HUDEP-2 (cell line): ENCODE data around the gene SIK3.
"Not testable (repeated sequence)": the region's sequence is repeated elsewhere in the genome, so short reads cannot be mapped to it uniquely, and the experiment has no call there.

Experiments used
- DNase-seq, 76 experiments: peaks; one replicate each; lab custom pipeline; 2025; ENCODE audit not compliant: unreplicated experiment in 76 of 76; lab: John Stamatoyannopoulos, UW

The SIK3 gene

DNA sequence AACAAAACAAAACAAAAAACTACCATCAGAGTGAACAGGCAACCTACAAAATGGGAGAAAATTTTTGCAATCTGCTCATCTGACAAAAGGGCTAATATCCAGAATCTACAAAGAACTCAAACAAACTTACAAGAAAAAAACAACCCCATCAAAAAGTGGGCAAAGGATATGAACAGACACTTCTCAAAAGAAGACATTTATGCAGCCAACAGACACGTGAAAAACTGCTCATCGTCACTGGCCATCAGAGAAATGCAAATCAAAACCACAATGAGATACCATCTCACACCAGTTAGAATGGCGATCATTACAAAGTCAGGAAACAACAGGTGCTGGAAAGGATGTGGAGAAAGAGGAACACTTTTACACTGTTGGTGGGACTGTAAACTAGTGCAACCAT lies 14.3 kb upstream of the SIK3 start:
- DNase-seq: not testable (repeated sequence)

DNA sequence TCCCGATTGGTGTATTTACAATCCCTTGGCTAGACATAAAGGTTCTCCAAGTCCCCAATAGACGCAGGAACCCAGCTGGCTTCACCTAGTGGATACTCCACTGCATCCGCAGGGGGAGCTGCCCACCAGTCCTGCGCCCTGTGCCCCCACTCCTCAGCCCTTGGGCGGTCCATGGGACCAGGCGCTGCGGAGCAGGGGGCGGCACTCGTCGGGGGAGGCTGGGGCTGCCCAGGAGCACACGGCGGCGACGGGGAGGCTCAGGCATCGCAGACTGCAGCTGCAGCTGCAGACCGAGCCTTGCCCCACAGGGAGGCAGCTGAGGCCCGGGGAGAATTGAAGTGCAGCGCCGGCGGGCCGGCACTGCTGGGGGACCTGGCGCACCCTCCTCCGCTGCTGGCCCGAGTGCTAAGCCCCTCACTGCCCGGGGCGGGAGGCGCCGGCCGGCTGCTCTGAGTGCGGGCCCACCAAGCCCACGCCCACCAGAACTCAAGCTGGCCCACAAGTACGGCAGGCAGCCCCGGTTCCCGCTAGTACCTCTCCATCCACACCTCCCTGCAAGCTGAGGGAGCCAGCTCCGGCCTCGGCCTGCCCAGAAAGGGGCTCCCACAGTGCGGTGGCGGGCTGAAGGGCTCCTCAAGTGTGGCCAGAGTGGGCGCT lies 12.2 kb upstream of the SIK3 start:
- no peak for DNase-seq

DNA sequence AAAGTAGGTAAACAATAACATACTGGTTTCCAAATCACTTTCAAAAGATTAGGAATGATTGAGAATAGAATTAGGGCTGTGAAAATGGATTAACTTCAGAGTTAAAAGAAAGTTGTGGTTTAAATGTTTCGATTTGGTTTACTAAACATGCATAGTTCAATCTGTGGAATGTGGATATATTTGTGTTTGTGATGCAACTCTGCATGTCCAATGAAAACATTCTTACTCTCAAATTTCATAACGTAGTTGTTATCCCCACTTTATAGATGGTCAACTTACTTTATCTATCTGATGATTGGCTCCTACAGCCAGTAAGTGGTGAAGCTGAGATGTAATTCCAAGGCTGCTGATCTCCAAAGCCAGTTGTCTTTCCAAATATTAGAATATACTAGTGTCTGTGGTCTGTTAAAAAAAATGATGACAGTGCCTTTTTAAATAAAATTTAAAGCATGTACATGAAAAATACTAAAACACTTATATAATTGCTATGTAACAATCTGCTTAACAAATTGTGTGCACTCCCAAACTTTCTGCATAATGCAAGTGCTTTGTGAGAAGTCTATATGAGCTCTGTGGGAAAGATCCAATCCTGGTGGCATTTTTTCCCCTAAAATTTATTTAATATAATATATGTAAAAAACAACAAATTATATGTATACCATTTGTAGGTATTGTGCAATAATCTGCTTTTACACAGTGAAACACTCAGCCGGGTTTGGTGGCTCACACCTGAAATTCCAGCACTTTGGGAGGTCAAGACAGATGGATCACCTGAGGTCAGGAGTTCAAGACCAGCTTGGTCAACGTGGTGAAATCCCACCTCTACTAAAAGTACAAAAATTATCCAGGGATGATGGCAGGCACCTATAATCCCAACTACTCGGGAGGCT lies 9.7 kb upstream of the SIK3 start:
- no peak for DNase-seq

DNA sequence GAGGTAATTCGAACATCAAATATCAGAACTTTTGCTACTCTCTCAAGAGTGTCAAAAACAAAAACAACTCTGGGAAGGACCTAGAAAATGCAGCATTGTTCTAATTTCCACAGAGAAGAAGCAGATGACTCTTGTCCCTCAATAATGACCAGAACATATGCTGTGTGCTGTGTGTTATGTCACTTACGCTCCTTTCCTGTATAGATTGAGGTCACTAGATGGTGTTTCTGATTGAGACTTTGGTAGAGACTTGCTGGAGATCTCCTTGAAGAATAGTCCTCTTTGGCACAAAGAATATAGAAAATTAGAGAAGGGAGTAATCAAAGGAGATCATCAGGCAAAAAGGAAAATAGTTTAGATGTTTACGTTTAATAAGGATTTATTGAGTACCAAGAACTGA lies 2.3 kb upstream of the SIK3 start:
- no peak for DNase-seq

DNA sequence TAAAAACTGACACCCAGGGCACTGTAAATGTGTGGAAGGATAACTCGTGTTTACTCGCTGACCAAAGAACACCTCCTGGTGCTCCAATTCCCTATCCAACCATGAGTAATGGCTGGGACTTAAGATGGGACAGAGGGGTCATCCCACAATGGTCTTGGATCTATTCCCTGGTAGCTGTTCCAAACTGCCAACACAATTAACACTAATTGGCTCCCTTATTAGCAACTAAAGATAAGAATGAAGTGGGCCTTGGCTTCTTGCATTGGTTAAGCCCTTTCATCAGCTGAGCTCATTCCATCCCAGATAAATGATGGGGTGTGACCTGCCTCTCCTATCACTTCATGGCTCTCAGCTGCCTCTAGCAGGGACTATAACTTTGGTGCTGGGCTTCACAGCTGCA lies 1.5 kb upstream of the SIK3 start:
- peak in 11 of 76 experiments; percentile 3 to 38 (median 11) for DNase-seq

DNA sequence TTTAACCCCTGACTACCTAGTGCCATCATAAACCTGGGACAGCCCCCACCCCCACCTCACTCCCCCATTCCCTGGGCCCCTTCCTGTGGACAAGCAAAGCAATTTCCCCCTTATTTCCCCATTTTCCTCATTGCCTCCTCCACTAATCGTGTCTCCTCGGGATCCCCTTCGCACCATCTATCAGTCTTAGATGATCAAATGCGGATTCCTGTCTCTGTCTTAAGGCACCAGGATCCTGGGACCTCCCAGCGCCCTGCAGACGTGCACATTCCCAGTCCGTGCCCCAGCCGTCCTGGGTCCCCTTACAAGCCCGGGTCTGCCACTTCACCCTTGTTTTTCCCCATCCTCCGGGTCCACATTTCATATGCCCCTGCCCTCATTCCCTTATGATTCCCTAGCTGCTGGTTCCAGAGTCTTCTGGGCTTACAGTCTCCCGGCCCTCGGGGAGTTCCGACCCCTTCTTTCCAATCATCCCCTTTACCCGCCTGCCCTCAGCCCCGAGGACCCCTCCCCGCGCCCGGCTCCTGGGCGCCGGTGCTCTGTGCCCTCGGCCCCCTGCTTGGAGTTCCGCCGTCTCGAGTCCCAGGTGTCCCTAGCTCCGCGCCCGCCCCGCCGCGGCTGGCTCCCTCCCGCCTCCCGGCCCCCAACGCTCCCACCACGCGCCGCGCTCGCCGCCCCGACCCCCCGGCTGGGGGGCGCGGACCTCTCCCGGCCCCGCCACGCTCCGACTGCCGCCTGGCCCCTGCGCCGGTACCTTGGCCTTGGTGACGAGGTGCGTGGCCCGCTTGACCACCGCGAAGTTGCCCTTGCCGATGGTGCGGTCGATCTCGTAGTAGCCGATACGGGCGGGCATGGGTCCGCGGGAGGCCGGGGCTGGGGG lies 599 bp downstream of the SIK3 start:
- peak in 8 of 76 experiments; percentile 16 to 53 (median 45) for DNase-seq

DNA sequence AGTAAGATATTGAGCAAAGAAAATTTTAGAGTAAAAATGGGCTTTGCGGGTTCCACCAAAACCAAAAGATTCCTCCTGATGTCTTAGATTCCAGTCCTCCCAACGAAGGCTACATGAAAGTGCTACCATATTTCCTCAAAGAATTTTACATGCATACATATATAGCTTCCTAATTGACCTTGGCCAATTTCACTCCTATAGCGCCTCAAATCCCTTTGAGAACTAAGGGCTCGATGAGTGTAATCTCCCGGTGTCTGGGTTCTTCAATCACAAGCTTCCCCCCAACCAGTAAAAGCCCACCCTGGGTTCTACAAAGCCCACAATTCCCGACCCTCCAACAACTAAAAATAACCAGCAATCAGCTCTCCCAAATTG lies 1.2 kb downstream of the SIK3 start:
- no peak for DNase-seq

DNA sequence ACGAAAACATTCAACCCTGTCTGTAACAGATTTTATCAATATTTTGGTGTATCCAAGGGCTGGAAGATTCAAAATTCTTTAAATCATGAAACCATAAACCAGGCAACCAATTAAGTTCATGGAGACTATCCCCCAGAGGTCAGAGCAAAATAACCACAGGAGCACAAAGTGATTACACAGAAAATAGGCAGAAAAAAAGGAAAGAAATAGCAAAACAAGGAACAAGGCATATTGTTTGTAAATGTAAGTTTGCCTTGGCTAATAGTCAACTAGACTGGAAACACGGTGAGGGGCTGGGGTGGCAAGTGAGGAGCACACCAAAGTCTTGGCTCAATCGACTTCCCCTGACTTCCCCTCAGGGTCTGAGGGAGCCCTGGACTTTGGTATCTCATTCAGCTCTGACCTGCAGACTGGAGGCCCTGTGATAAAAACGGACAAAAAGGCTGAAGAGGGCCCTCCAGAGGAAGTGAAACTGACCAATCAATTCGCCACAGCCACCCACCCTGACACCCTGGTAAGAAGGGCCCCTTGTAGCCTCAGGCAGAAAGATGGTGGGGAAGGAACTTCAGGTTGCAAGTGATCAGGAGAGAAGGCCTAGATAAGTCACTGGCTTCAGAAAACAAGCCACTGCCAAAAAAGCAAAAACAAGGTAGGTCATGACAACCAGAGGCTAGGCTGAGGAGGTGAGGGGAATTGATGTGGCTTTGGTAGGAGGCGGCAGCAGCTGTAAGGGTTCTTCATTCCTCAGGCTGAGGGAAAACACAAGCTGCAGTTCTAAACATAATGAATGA lies 1.8 kb downstream of the SIK3 start:
- peak in 32 of 76 experiments; percentile 4 to 75 (median 29) for DNase-seq

DNA sequence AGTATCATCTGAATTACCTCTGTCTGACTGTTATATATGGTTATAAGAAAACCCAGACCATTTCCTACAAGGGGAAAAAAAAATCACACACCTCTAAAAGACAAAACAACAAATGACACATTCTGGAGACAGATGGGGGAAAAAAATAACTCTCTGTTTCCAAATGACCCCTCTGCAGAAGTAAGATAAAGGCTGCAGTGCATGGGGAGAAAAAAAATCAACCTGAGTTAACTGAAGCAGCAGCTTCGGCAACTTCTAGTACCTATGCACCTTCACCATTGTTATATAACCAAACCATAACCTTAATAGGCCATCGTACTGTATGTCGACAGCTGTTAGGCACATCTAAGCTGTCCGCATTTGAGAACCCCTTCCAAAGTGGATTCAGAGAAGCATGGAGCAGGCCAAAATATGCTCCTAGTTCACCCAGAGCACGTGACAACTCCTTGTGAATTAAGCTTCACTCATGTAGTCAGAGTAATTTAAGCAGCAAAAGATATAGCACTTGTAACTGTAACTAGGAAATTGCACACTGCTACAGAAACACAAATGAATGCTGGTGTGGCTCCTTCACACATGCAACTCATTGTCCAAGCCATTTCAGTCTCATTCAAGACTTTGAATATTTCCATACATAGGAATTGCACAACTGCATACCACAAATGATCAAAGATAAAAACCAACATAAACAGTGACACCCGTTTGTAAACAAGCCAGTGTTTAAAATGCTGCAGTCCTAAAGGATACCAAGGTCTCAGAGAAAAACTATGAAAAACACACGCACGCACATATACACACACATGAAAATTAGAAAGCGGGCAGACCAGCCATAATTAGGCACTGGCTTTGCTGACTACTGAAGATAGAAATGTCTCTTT lies 2.7 kb downstream of the SIK3 start:
- peak in 18 of 76 experiments; percentile 6 to 63 (median 38) for DNase-seq

DNA sequence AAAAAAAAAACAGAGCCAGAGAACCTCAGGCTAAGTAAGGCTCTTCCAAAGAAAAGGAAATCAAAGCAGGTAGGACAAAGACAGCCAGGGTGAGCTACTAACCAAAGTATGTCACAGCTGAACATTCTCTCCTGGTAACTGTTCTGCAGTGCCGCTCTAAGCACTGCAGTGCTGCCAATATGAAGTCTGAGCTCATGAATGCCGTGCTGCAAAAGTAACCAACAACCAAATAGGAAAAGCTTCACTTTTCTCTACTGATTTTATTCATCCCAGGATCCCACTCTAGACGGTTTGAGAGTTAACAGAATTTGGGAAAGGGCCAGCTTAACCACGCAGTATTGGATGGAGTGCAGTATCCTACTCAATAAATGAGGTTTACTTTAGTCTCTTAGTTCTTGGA lies 3.5 kb downstream of the SIK3 start:
- no peak for DNase-seq

DNA sequence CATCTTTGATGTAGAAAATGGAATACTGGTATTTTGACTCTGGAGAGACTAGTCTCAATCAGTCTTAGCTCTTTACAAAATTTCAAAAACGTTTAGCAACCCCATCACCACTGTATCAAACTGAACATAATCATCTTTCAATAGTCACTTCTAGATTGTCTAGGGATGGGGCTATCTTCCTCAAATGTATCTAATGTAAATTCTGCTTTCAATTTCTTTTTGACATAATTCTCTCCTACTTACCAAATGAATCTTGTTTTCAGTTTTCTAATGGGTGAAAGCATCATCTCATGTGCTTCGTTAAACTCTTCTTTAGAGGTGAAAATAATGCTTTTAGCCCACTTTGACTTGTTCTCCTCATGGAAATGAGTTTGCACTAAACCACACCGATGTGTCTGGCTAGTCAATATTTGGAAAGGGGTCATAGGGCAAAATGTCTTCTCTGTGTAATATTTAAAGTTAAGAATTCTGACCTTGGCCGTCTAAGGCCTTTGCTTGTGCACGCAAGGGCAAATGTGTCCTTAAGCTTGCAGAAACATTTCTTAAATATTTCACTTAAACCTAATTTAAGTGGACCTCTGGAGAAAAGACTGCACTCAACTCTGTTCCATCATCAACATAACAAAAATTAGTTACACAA lies 5.2 kb downstream of the SIK3 start:
- DNase-seq: no peak

DNA sequence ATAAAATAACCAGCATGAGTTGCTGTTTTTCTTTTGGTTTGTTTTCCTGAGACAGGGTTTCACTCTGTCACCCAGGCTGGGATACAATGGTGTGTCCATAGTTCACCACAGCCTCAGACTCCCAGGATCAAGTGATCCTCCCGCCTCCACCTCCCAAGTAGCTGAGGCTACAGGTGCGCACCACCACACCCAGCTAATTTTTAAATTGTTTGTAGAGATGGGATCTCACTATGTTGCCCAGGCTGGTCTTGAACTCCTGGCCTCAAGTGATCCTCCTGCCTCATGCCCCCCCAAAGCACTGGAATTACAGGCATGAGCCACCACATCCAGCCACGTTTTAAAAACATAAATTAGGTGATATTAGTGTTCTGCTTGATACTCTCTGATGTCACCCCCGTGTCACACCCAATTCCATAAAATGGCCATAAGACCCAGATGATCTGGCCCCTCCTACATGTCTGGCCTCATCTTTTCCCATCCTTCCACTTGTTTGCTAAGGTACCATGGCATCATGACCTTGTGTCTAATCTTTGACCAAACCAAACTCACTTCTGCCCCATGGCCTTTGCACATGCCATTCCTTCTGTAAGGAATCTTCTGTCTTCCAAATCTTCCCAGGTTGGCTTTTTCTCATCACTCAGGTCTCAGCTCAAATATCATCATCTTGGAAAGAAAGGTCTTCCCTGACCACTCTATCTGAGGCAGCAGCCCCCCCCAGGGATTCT lies 6.3 kb downstream of the SIK3 start:
- no peak for DNase-seq

DNA sequence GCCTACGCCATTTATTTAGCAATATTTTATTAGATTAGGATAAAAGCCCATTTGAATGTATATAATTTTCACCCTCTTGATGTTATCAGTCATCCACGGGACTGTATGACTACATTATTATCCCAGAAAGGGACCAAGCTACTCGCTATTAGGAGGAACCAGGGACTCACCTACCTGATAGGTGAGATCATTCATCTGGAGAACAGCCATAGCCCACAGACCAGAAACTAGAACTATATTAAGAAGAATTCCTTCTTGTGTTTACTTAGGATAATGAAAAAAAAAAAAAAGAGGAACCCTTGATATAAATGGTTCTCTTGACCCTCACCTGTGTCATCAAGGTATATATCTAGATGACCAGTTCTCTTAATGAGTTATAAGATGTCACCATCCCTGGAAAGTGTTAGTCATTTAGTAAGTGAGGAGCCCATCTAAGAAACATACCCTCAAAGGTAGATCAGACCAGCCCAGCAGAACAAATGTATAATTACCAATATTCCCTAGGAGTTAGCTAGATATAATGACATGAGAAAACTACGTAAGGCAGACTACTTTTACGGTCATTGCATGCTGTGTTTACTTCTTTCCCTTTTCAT lies 8.0 kb downstream of the SIK3 start:
- no peak for DNase-seq

DNA sequence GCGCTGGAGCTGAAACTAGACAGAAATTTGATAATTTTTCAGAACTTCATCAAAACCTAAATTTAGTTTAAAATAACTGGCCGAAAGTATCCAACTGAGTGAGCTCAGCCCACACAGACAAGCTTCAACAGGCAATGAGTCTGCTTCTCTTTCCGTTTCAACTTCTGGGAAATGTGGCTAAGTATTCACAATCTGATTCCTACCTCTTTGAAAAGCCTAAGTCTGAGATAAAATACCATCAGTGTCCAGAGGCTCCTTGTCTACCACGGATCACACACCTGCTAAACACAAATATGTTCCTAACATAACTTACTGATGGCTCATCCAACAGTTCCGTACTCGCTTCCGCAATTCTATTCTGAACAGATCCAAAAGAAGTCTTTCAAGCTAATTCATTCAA lies 8.5 kb downstream of the SIK3 start:
- no peak for DNase-seq

DNA sequence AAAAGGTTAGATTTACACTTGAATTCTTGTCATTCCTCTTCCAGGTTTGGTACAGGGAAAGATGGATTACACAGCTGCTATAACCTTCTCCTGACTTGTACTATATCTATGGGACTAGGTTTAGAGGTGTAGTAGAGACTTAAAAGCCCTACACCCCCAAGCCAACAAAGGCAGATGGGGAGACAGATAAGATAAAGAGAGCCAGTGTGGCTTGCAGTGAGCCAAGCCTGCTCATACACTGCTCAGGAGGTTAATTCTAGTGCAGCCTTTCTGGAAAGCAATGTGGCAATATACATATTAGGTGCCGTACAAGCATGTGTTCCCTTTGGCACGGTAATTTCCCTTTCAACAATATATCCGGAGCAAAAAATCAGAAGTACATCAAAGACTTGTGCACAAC lies 10.8 kb downstream of the SIK3 start:
- DNase-seq: peak in 49 of 76 experiments; percentile 6 to 68 (median 34)

DNA sequence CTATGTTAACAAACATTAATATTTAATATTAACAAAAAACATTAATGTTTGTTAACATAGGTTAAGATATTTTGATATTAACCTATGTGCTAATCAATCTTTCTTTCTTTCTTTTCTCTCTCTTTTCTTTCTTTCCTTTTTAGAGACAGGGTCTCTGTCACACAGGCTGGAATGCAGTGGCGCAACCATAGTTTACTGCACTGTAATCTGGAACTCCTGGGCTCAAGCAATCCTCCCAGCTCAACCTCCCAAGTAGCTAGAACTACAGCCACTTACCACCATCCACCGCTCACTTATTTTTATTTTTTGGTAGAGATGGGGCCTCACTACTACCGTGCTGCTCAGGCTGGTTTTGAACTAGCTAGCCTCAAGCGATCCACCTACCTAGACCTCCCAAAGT lies 13.2 kb downstream of the SIK3 start:
- no peak for DNase-seq

DNA sequence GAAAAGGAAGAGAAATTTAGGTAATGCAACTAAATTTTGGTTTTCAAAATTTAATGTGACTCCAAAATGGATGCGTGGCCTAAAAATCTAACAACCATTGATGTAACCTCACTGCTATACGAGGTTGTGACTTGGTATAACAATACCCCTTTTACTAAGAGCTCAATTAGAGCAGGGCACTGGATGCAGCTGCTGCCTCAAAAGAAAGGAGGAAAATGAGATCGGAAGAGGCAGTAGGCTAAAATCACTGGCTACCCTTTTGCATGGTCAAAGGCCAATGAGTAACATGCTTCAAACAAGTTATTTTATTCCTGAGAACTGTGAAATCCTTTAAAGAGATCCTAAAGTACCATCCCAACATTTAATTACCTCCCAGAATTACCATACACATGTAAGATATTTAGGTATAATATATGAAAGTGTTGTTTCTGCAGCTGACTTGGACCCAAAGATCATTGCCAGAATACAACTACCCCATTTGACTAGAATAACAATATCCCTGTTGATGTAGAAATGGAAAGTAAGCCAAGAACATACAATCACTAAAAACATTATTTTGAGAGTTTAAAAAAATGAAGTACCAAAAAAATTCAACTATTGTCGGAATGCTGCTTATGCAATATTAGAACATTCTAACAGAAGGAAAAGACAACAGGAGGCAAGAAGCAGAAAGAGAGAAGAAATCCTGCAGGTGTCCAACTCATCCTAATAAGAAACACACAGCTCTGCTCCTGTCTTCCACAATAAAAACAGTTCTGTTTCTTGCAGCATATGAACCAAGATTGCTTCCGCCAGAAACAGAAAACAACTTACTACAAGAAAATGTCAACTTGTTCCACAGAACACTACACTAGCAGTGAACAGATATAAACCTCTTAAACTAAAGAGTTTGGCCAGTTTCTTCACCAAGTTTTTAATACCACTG lies 15.0 kb downstream of the SIK3 start:
- DNase-seq: no peak
